KOPT-K1 (cell line): Measurements from ENCODE around the gene KIAA1210.

Experiments used
- H3K27ac ChIP-seq: fragments of 200-600 bp; sonication (generic); 2 replicates; pipeline ENCODE4 v1.5.1; 2016; ENCODE audit warnings: antibody characterized with exemption, mild to moderate bottlenecking, low read depth, low read length; ENCODE audit not compliant: poor library complexity, severe bottlenecking
- H3K36me3 ChIP-seq: fragments of 200-600 bp; sonication (generic); 2 replicates; pipeline ENCODE4 v1.5.1; 2017; ENCODE audit warnings: antibody characterized with exemption, mild to moderate bottlenecking, low read length, moderate library complexity; ENCODE audit not compliant: insufficient read depth
- H3K9me3 ChIP-seq: fragments of 200-600 bp; sonication (generic); 2 replicates; pipeline ENCODE4 v1.5.1; 2017; ENCODE audit warnings: antibody characterized with exemption, low read length, mild to moderate bottlenecking; ENCODE audit not compliant: insufficient read depth, poor library complexity, severe bottlenecking

KIAA1210 gene

GRCh38 chrX:119072744-119073143 lies 54.9 kb downstream of the KIAA1210 start, which contains the start of gene CT47C1:
CT47C1 (plus strand) TSS chrX:119072993; CDS start chrX:119073226, 233 bp downstream.
- H3K27ac ChIP-seq: no peak within 1 kb of the TSS
- H3K9me3 ChIP-seq: no peaks in the 10 kb centered on the region
- no peaks in the 10 kb centered on the region for H3K36me3 ChIP-seq

GRCh38 chrX:119071381-119071780 lies 56.2 kb downstream of the KIAA1210 start:
- Histone ChIP-seq H3K36me3 (no peaks in the 10 kb centered on the region), H3K27ac (no peak overlapping the region)

GRCh38 chrX:119069762-119070161 lies 57.9 kb downstream of the KIAA1210 start:
- H3K36me3 ChIP-seq: no peaks in the 10 kb centered on the region
- H3K9me3 ChIP-seq: no peaks in the 10 kb centered on the region
- no peak overlapping the region for H3K27ac ChIP-seq

More at GRCh38 chrX:119071381-119071780, 56.2 kb downstream of the KIAA1210 start:
- no peaks in the 10 kb centered on the region for H3K9me3 ChIP-seq

- H3K9me3 ChIP-seq: no peaks in the 10 kb centered on the region
- H3K27ac ChIP-seq: no peak overlapping the region
- no peaks in the 10 kb centered on the region for H3K36me3 ChIP-seq
Measured at GRCh38 chrX:119069128-119069527, 58.5 kb downstream of the KIAA1210 start.

- no peaks in the 10 kb centered on the region for H3K36me3 ChIP-seq
- H3K27ac ChIP-seq: no peak overlapping the region
- no peaks in the 10 kb centered on the region for H3K9me3 ChIP-seq
Measured at GRCh38 chrX:119067023-119067739, 60.4 kb downstream of the KIAA1210 start.

- no peaks in the 10 kb centered on the region for H3K9me3 ChIP-seq
- H3K27ac ChIP-seq: no peak overlapping the region
- no peaks in the 10 kb centered on the region for H3K36me3 ChIP-seq
Measured at GRCh38 chrX:119063428-119063827, 64.2 kb downstream of the KIAA1210 start.

- H3K9me3 ChIP-seq: no peaks in the 10 kb centered on the region
- no peaks in the 10 kb centered on the region for H3K36me3 ChIP-seq
- H3K27ac ChIP-seq: no peak overlapping the region
Measured at GRCh38 chrX:119062750-119063374, 64.8 kb downstream of the KIAA1210 start.

- Histone ChIP-seq H3K27ac (no peak overlapping the region), H3K36me3 (no peaks in the 10 kb centered on the region), H3K9me3 (no peaks in the 10 kb centered on the region)
Measured at GRCh38 chrX:119055687-119056086, 71.9 kb downstream of the KIAA1210 start.

GRCh38 chrX:119045884-119046283 lies 81.7 kb downstream of the KIAA1210 start:
- Histone ChIP-seq H3K36me3 (no peaks in the 10 kb centered on the region), H3K9me3 (no peaks in the 10 kb centered on the region), H3K27ac (no peak overlapping the region)

- no peaks in the 10 kb centered on the region for H3K9me3 ChIP-seq
- no peaks in the 10 kb centered on the region for H3K36me3 ChIP-seq
- no peak overlapping the region for H3K27ac ChIP-seq
Measured at GRCh38 chrX:119042996-119043395, 84.6 kb downstream of the KIAA1210 start.

GRCh38 chrX:119042040-119042439 lies 85.6 kb downstream of the KIAA1210 start:
- H3K36me3 ChIP-seq: no peaks in the 10 kb centered on the region
- no peaks in the 10 kb centered on the region for H3K9me3 ChIP-seq
- H3K27ac ChIP-seq: no peak overlapping the region

- no peak overlapping the region for H3K27ac ChIP-seq
- no peaks in the 10 kb centered on the region for H3K9me3 ChIP-seq
- no peaks in the 10 kb centered on the region for H3K36me3 ChIP-seq
Measured at GRCh38 chrX:119041175-119041574, 86.4 kb downstream of the KIAA1210 start.

- Histone ChIP-seq H3K9me3 (no peaks in the 10 kb centered on the region), H3K27ac (no peak overlapping the region), H3K36me3 (no peaks in the 10 kb centered on the region)
Measured at GRCh38 chrX:119040432-119040831, 87.2 kb downstream of the KIAA1210 start.

GRCh38 chrX:119036107-119037029 lies 91.2 kb downstream of the KIAA1210 start:
- no peak overlapping the region for H3K27ac ChIP-seq
- no peaks in the 10 kb centered on the region for H3K36me3 ChIP-seq
- H3K9me3 ChIP-seq: no peaks in the 10 kb centered on the region

- Histone ChIP-seq H3K9me3 (no peaks in the 10 kb centered on the region), H3K36me3 (no peaks in the 10 kb centered on the region), H3K27ac (no peak overlapping the region)
Measured at GRCh38 chrX:119030990-119031389, 96.6 kb downstream of the KIAA1210 start.
